Peyer's patch (tissue), 4 donors: ENCODE measurements around the gene PXDC1.

Experiments
- POLR2A ChIP-seq, 2 donors: fragments of 450-650 bp; IDR thresholded peaks; one replicate each; pipeline ENCODE4 v1.5.1; 2017; ENCODE audit warnings: antibody characterized with exemption in 2 of 2, mild to moderate bottlenecking in 2 of 2, moderate library complexity in 2 of 2
- TF ChIP-seq, protein P1 (sequence below), 6 experiments: fragments of 450-650 bp in 4 of 6; fragments of 200-600 bp in 2 of 6; sonication (generic) in 1 of 6; IDR thresholded peaks; one replicate each; pipeline ENCODE4 v1.5.1; 2017 to 2019; ENCODE audit warnings: antibody characterized with exemption in 6 of 6, mild to moderate bottlenecking in 3 of 6, moderate library complexity in 1 of 6

DNA sequence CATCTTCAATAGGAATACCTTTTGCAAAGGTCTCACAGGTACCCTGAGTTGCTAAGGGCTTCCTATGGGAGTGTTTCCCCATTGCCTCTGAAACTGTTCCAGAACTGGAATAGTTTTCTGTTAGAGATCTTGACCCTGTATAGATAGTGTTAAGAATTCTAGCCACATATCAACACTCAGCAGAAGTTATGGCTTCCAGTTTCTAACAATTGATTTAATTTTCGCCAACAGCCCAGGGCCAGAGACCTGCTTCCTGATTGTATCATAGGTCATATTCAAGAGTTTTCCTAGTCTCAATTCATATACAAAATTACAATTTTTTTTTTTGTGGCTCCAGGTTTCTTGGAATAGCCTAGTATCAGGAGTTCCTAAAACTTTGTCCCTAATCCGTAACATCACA lies 61.0 kb downstream of the PXDC1 start:
- no peak for TF ChIP-seq POLR2A (IDR thresholded peaks at IDR 0.05)
- TF ChIP-seq, protein P1, sequence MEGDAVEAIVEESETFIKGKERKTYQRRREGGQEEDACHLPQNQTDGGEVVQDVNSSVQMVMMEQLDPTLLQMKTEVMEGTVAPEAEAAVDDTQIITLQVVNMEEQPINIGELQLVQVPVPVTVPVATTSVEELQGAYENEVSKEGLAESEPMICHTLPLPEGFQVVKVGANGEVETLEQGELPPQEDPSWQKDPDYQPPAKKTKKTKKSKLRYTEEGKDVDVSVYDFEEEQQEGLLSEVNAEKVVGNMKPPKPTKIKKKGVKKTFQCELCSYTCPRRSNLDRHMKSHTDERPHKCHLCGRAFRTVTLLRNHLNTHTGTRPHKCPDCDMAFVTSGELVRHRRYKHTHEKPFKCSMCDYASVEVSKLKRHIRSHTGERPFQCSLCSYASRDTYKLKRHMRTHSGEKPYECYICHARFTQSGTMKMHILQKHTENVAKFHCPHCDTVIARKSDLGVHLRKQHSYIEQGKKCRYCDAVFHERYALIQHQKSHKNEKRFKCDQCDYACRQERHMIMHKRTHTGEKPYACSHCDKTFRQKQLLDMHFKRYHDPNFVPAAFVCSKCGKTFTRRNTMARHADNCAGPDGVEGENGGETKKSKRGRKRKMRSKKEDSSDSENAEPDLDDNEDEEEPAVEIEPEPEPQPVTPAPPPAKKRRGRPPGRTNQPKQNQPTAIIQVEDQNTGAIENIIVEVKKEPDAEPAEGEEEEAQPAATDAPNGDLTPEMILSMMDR (IDR thresholded peaks at IDR 0.05) = no peak
